ENCODE results near the gene GPR87. TPM values are rescaled to one million over a fixed set of nuclear protein-coding genes. Genes with fewer than 3 reads are reported as not detected.

GPR87 gene
- total RNA-seq (not detected), polyA plus RNA-seq (not detected)
- long read RNA-seq, donor 1 = 0 reads
- long read RNA-seq, donor 2 = 0 reads

GRCh38 chr3:151316267-151316991 is at the start of gene GPR87:
GPR87 (minus strand) TSS chr3:151316820; CDS start chr3:151300100, 16,720 bp downstream.
- H3K4me3 ChIP-seq = no peak within 1 kb of the TSS
- no peaks in the 10 kb centered on the region for H3K36me3 ChIP-seq
- no peak within 1 kb of the TSS for H3K27ac ChIP-seq
- H3K27me3 ChIP-seq (replicated peaks in 1 of 7) = no peaks in the 10 kb centered on the region
- TF ChIP-seq POLR2AphosphoS5 (IDR thresholded peaks at IDR 0.05) (no peak), CTCF (IDR thresholded peaks at IDR 0.05 in 8 of 11, conservative IDR thresholded peaks at IDR 0.05 in 3 of 11) (no peak), POLR2A (IDR thresholded peaks at IDR 0.05) (no peak)
- intact Hi-C loops (cut with DNase I; ENCODE audit: low total_unique reads) = no loop called here
- DNase-seq = no peak
- 56 to 76% (median 70%) methylated on average over 7 of the region's 7 CpGs for WGBS, 5 donors
- peaks cover 0 to 19% (median 0%) of the 10 kb centered on the region in 6 donors for H3K4me1 ChIP-seq
- H3K9me3 ChIP-seq = no peaks in the 10 kb centered on the region

- no peak overlapping the region for H3K4me3 ChIP-seq
- no peaks in the 10 kb centered on the region for H3K9me3 ChIP-seq
- H3K4me1 ChIP-seq = peaks cover 0 to 16% (median 0%) of the 10 kb centered on the region in 6 donors
- H3K36me3 ChIP-seq = no peaks in the 10 kb centered on the region
- no peak for DNase-seq
- no peaks in the 10 kb centered on the region for H3K27me3 ChIP-seq (replicated peaks in 1 of 7)
- 35 to 63% (median 47%) methylated on average over 3 of the region's 3 CpGs for WGBS, 5 donors
- peak overlapping the region in 6 of 8 donors; percentile 31 to 76 (median 68) for H3K27ac ChIP-seq
- intact Hi-C loops (cut with DNase I; ENCODE audit: low total_unique reads) = no loop called here
- TF ChIP-seq POLR2AphosphoS5 (IDR thresholded peaks at IDR 0.05) (no peak), CTCF (IDR thresholded peaks at IDR 0.05 in 8 of 11, conservative IDR thresholded peaks at IDR 0.05 in 3 of 11) (no peak), POLR2A (IDR thresholded peaks at IDR 0.05) (no peak)
Measured at GRCh38 chr3:151362751-151363174, 46.1 kb upstream of the GPR87 start.

- H3K4me3 ChIP-seq = no peak overlapping the region
- intact Hi-C loops (cut with DNase I; ENCODE audit: low total_unique reads) = no loop called here
- DNase-seq = no peak
- H3K27me3 ChIP-seq (replicated peaks in 1 of 7) = no peaks in the 10 kb centered on the region
- no peaks in the 10 kb centered on the region for H3K36me3 ChIP-seq
- no peaks in the 10 kb centered on the region for H3K9me3 ChIP-seq
- 74 to 94% (median 89%) methylated on average over 2 of the region's 2 CpGs for WGBS, 5 donors
- H3K27ac ChIP-seq = peak overlapping the region in 3 of 8 donors; percentile 14 to 41 (median 27)
- no peak for TF ChIP-seq POLR2AphosphoS5 (IDR thresholded peaks at IDR 0.05)
- no peak for TF ChIP-seq CTCF (IDR thresholded peaks at IDR 0.05 in 8 of 11, conservative IDR thresholded peaks at IDR 0.05 in 3 of 11)
- TF ChIP-seq POLR2A (IDR thresholded peaks at IDR 0.05) = no peak
- peaks cover 0 to 31% (median 8%) of the 10 kb centered on the region in 6 donors for H3K4me1 ChIP-seq
Measured at GRCh38 chr3:151357463-151357850, 40.8 kb upstream of the GPR87 start.

- Histone ChIP-seq H3K27ac (peak overlapping the region in 4 of 8 donors; percentile 2 to 41 (median 20)), H3K9me3 (no peaks in the 10 kb centered on the region), H3K4me1 (peaks cover 0 to 33% (median 10%) of the 10 kb centered on the region in 6 donors), H3K27me3 (replicated peaks in 1 of 7) (no peaks in the 10 kb centered on the region), H3K36me3 (no peaks in the 10 kb centered on the region), H3K4me3 (no peak overlapping the region)
- TF ChIP-seq POLR2A (IDR thresholded peaks at IDR 0.05) (no peak), POLR2AphosphoS5 (IDR thresholded peaks at IDR 0.05) (no peak), CTCF (IDR thresholded peaks at IDR 0.05 in 8 of 11, conservative IDR thresholded peaks at IDR 0.05 in 3 of 11) (no peak)
- 20 to 34% (median 32%) methylated on average over 2 of the region's 2 CpGs for WGBS, 5 donors
- intact Hi-C loops (cut with DNase I; ENCODE audit: low total_unique reads) = no loop called here
- DNase-seq = no peak
Measured at GRCh38 chr3:151356794-151357462, 40.3 kb upstream of the GPR87 start.
